A673 (cell line): ENCODE measurements around the gene METTL26. TPM values are rescaled to one million over a fixed set of nuclear protein-coding genes. Genes with fewer than 3 reads are reported as not detected.

Source experiments
- BruUV-seq: library from RNA; stranded (reverse); fragments of 400-500 nt; replicated peaks from 2 replicates; lab custom pipeline; 2021; lab: Mats Ljungman, UMichigan
- CTCF ChIA-PET: fragments of 300-600 bp; sonication (Branson Sonifier 250); formaldehyde crosslinking; loops from one replicate; lab custom pipeline; 2022; ENCODE audit warnings: antibody characterized with exemption; lab: Charles Lee
- POLR2A ChIA-PET: fragments of 300-600 bp; sonication (Branson Sonifier 250); formaldehyde crosslinking; loops from one replicate; lab custom pipeline; 2022; ENCODE audit warnings: antibody characterized with exemption; ENCODE audit not compliant: low non-redundant PET; lab: Charles Lee
- DNase-seq: peaks from one replicate; pipeline ENCODE4 v3.0.0-alpha.2; 2015; ENCODE audit warnings: low spot score
- H3K27ac ChIP-seq: fragments of 200-600 bp; sonication (generic); 2 replicates; pipeline ENCODE4 v1.5.1; 2016; ENCODE audit warnings: mixed run types, low read depth, mild to moderate bottlenecking, mixed read lengths, antibody characterized with exemption, low read length; ENCODE audit not compliant: poor library complexity, severe bottlenecking
- H3K27me3 ChIP-seq: fragments of 200-600 bp; sonication (generic); replicated peaks from 2 replicates; pipeline ENCODE4 v1.6.1; 2017; ENCODE audit warnings: mixed run types, low read depth, mild to moderate bottlenecking, mixed read lengths, antibody characterized with exemption, low read length; ENCODE audit not compliant: insufficient read depth, poor library complexity
- H3K36me3 ChIP-seq: fragments of 200-600 bp; sonication (generic); 2 replicates; pipeline ENCODE4 v1.6.1; 2016; ENCODE audit warnings: mixed run types, mild to moderate bottlenecking, mixed read lengths, antibody characterized with exemption, low read length; ENCODE audit not compliant: insufficient read depth, poor library complexity, severe bottlenecking
- H3K4me1 ChIP-seq: fragments of 200-600 bp; sonication (generic); 2 replicates; pipeline ENCODE4 v1.6.1; 2017; ENCODE audit warnings: mixed run types, mild to moderate bottlenecking, mixed read lengths, antibody characterized with exemption, low read length; ENCODE audit not compliant: insufficient read depth, poor library complexity, severe bottlenecking
- H3K4me3 ChIP-seq: fragments of 200-600 bp; sonication (generic); 2 replicates; pipeline ENCODE4 v1.5.1; 2016; ENCODE audit warnings: low read depth, mixed run types, mild to moderate bottlenecking, mixed read lengths, low read length; ENCODE audit not compliant: poor library complexity, severe bottlenecking
- H3K9me3 ChIP-seq: fragments of 200-600 bp; sonication (generic); 2 replicates; pipeline ENCODE4 v1.6.1; 2016; ENCODE audit warnings: mixed run types, low read depth, mild to moderate bottlenecking, mixed read lengths, antibody characterized with exemption, low read length; ENCODE audit not compliant: poor library complexity, severe bottlenecking
- EZH2 ChIP-seq: fragments of 200-600 bp; sonication (generic); IDR thresholded peaks from 2 replicates; pipeline ENCODE4 v1.6.1; 2017; ENCODE audit warnings: borderline replicate concordance, low read depth, mild to moderate bottlenecking, mixed read lengths, antibody characterized with exemption, low read length; ENCODE audit not compliant: poor library complexity, severe bottlenecking
- intact Hi-C: fragments of 100-400 bp; cut with micrococcal nuclease; formaldehyde crosslinking; loops from one replicate; pipeline ENCODE4 v1.10.0; 2022; ENCODE audit not compliant: unreplicated experiment
- total RNA-seq: library from RNA; stranded (reverse); gene quantifications from 2 replicates; pipeline ENCODE4 v1.2.3, GENCODE V29; 2021
- TF ChIP-seq, protein P1 (sequence below): fragments of 300-800, 200-600 bp; sonication (generic); conservative IDR thresholded peaks from 2 replicates; pipeline ENCODE4 v1.5.1; 2017; ENCODE audit warnings: low read depth, mild to moderate bottlenecking, antibody characterized with exemption, low read length, moderate library complexity, mixed read lengths

The METTL26 gene
- total RNA-seq, 1 experiment from 2014 or later, result 138 TPM

GRCh38 chr16:673399-673991 is 37.4 kb upstream of the METTL26 start:
- H3K9me3 ChIP-seq, result no peaks in the 10 kb centered on the region
- H3K36me3 ChIP-seq, result peaks cover 46% of the 10 kb centered on the region
- TF ChIP-seq EZH2, result no peak
- TF ChIP-seq, protein P1, sequence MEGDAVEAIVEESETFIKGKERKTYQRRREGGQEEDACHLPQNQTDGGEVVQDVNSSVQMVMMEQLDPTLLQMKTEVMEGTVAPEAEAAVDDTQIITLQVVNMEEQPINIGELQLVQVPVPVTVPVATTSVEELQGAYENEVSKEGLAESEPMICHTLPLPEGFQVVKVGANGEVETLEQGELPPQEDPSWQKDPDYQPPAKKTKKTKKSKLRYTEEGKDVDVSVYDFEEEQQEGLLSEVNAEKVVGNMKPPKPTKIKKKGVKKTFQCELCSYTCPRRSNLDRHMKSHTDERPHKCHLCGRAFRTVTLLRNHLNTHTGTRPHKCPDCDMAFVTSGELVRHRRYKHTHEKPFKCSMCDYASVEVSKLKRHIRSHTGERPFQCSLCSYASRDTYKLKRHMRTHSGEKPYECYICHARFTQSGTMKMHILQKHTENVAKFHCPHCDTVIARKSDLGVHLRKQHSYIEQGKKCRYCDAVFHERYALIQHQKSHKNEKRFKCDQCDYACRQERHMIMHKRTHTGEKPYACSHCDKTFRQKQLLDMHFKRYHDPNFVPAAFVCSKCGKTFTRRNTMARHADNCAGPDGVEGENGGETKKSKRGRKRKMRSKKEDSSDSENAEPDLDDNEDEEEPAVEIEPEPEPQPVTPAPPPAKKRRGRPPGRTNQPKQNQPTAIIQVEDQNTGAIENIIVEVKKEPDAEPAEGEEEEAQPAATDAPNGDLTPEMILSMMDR, result no peak
- no peak overlapping the region for H3K27ac ChIP-seq
- intact Hi-C loops, result no loop called here
- DNase-seq, result no peak
- no peak overlapping the region for H3K4me3 ChIP-seq
- TSS peak; percentile 36 for BruUV-seq
- H3K4me1 ChIP-seq, result peaks cover 8% of the 10 kb centered on the region
- ChIA-PET CTCF (no interaction called here), POLR2A (no interaction called here)
- H3K27me3 ChIP-seq, result no peaks in the 10 kb centered on the region

DNA sequence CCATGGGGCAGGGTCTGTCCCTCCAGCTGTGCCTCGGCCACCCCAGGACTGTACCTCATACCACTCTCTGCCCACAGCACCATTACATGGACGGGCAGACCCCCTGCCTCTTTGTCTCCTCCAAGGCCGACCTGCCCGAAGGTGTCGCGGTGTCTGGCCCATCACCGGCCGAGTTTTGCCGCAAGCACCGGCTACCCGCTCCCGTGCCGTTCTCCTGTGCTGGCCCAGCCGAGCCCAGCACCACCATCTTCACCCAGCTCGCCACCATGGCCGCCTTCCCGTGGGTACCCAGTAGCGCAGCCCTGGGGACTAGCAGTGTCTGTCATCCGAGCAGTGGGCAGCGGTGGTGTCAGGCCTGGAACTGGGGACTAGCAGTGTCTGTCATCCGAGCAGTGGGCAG is 36.7 kb upstream of the METTL26 start:
- intact Hi-C loops, result no loop called here
- CTCF ChIA-PET, result no interaction called here

GRCh38 chr16:672371-672770 is 36.3 kb upstream of the METTL26 start:
- CTCF ChIA-PET, result no interaction called here

More for the DNA sequence above, 36.7 kb upstream of the METTL26 start:
- H3K4me1 ChIP-seq, result peaks cover 8% of the 10 kb centered on the region
- H3K27ac ChIP-seq, result no peak overlapping the region
- H3K4me3 ChIP-seq, result no peak overlapping the region
- H3K36me3 ChIP-seq, result peaks cover 46% of the 10 kb centered on the region
- H3K9me3 ChIP-seq, result no peaks in the 10 kb centered on the region
- DNase-seq, result no peak
- BruUV-seq, result no TSS peak
- no peaks in the 10 kb centered on the region for H3K27me3 ChIP-seq
- TF ChIP-seq, protein P1, result no peak
- no peak for TF ChIP-seq EZH2
- POLR2A ChIA-PET, result no interaction called here

More at GRCh38 chr16:672371-672770, 36.3 kb upstream of the METTL26 start:
- Histone ChIP-seq H3K4me1 (peaks cover 8% of the 10 kb centered on the region), H3K4me3 (no peak overlapping the region), H3K27ac (no peak overlapping the region), H3K9me3 (no peaks in the 10 kb centered on the region), H3K27me3 (no peaks in the 10 kb centered on the region), H3K36me3 (peaks cover 46% of the 10 kb centered on the region)
- TF ChIP-seq, protein P1, result no peak
- TF ChIP-seq EZH2, result no peak
- BruUV-seq, result no TSS peak
- intact Hi-C loops, result no loop called here
- DNase-seq, result no peak
- POLR2A ChIA-PET, result no interaction called here
